ENCODE results near the gene AGAP1.

AGAP1 gene

GRCh38 chr2:235658351-235659174, 164.7 kb downstream of the AGAP1 start:
- no peak overlapping the region for H3K4me3 ChIP-seq (ENCODE audit: low read depth, low read length)
- DNase-seq (ENCODE audit: low read depth): no peak
- no peak for TF ChIP-seq CTCF (IDR thresholded peaks at IDR 0.05; ENCODE audit: low read depth, low read length, missing control alignments)

GRCh38 chr2:235659767-235660322, 166.0 kb downstream of the AGAP1 start:
- no peak for TF ChIP-seq CTCF (IDR thresholded peaks at IDR 0.05; ENCODE audit: low read depth, low read length, missing control alignments)
- no peak for DNase-seq (ENCODE audit: low read depth)
- no peak overlapping the region for H3K4me3 ChIP-seq (ENCODE audit: low read depth, low read length)

GRCh38 chr2:235660484-235661082, 166.7 kb downstream of the AGAP1 start:
- TF ChIP-seq CTCF (IDR thresholded peaks at IDR 0.05; ENCODE audit: low read depth, low read length, missing control alignments): no peak
- no peak for DNase-seq (ENCODE audit: low read depth)
- no peak overlapping the region for H3K4me3 ChIP-seq (ENCODE audit: low read depth, low read length)

- no peak overlapping the region for H3K4me3 ChIP-seq (ENCODE audit: low read depth, low read length)
- DNase-seq (ENCODE audit: low read depth): no peak
- TF ChIP-seq CTCF (IDR thresholded peaks at IDR 0.05; ENCODE audit: low read depth, low read length, missing control alignments): no peak
These were observed 167.5 kb downstream of the AGAP1 start for GRCh38 chr2:235661167-235661937.

GRCh38 chr2:235661952-235662351, 168.1 kb downstream of the AGAP1 start:
- H3K4me3 ChIP-seq (ENCODE audit: low read depth, low read length): no peak overlapping the region
- no peak for DNase-seq (ENCODE audit: low read depth)
- no peak for TF ChIP-seq CTCF (IDR thresholded peaks at IDR 0.05; ENCODE audit: low read depth, low read length, missing control alignments)

- DNase-seq (ENCODE audit: low read depth): no peak
- TF ChIP-seq CTCF (IDR thresholded peaks at IDR 0.05; ENCODE audit: low read depth, low read length, missing control alignments): no peak
- H3K4me3 ChIP-seq (ENCODE audit: low read depth, low read length): no peak overlapping the region
These were observed 170.0 kb downstream of the AGAP1 start for GRCh38 chr2:235663875-235664274.

Measured in GM12864 (cell line).